GM12801 (cell line): ENCODE data around the gene TMEM17.

Source experiments
- TF ChIP-seq, protein P1 (sequence below): IDR thresholded peaks from one replicate; pipeline ENCODE4 v1.5.1; 2011; ENCODE audit warnings: control low read depth; ENCODE audit not compliant: insufficient read length; ENCODE audit errors: extremely low read depth

Gene TMEM17

GRCh38 chr2:62475172-62476011, 30.6 kb downstream of the TMEM17 start:
- TF ChIP-seq, protein P1, sequence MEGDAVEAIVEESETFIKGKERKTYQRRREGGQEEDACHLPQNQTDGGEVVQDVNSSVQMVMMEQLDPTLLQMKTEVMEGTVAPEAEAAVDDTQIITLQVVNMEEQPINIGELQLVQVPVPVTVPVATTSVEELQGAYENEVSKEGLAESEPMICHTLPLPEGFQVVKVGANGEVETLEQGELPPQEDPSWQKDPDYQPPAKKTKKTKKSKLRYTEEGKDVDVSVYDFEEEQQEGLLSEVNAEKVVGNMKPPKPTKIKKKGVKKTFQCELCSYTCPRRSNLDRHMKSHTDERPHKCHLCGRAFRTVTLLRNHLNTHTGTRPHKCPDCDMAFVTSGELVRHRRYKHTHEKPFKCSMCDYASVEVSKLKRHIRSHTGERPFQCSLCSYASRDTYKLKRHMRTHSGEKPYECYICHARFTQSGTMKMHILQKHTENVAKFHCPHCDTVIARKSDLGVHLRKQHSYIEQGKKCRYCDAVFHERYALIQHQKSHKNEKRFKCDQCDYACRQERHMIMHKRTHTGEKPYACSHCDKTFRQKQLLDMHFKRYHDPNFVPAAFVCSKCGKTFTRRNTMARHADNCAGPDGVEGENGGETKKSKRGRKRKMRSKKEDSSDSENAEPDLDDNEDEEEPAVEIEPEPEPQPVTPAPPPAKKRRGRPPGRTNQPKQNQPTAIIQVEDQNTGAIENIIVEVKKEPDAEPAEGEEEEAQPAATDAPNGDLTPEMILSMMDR: no peak

GRCh38 chr2:62474176-62474575, 31.8 kb downstream of the TMEM17 start:
- TF ChIP-seq, protein P1: no peak

- TF ChIP-seq, protein P1: no peak
Measured at GRCh38 chr2:62473246-62473827, 32.7 kb downstream of the TMEM17 start.

GRCh38 chr2:62472312-62472711, 33.7 kb downstream of the TMEM17 start:
- TF ChIP-seq, protein P1: no peak

DNA sequence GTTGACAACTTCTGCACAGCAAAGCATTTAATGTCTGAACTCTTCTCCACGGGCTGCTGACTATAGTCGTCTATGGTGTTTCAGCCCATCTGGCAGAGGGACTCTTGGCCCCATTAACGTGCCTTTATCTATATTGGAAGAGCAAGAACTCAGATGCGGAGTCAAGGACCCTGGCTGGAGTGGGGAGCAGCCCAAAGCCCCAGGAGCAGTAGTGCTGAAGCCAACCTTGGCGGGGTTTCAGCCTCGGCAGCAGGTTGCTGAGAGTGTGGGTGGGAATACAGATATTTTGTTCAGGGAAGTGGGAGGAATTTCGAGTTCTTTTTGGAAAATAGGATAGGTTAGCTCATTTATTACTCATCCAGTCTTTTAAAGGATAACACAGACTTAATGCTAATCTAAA, 34.2 kb downstream of the TMEM17 start:
- TF ChIP-seq, protein P1: no peak

- TF ChIP-seq, protein P1: no peak
Measured at GRCh38 chr2:62471404-62471803, 34.6 kb downstream of the TMEM17 start.

DNA sequence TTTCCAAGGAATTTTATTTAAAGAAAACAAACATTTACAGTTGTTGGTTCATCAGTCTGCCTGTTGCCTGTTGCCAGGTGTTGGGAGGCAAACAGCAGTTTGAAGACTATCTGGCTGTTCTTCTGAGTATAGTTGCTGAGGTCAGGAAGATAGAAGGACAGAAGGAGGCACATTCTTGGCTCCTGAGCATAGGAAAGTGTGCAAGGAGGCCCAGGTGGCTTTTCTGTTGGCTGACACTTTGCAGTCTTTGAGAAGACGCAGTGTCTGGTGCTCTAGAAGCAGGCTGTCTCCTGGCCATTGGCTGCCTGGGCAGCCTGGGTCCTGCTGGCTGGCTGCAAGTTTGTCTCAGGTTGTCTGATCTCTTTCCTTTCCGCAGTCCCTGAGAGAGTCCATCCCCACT, 36.4 kb downstream of the TMEM17 start:
- TF ChIP-seq, protein P1: no peak
